HEK293 (cell line): ENCODE measurements around the gene TMEM37.

Experiments
- CTCF ChIA-PET: fragments of 350-600 bp; formaldehyde crosslinking; extraction: SDS; loops from one replicate; lab custom pipeline; 2021; ENCODE audit warnings: antibody characterized with exemption; lab: Yijun Ruan, JAX
- POLR2A ChIA-PET: fragments of 300-600 bp; formaldehyde crosslinking; extraction: SDS; loops from one replicate; lab custom pipeline; 2020; ENCODE audit warnings: antibody characterized with exemption, inconsistent platforms; lab: Yijun Ruan, JAX
- H3K27ac ChIP-seq: fragments of 200-500 bp; sonication (Bioruptor generic); 2 replicates; pipeline ENCODE4 v1.5.1; 2014; ENCODE audit warnings: low read depth, low read length, control low read depth, inconsistent platforms; ENCODE audit errors: extremely low read depth
- H3K36me3 ChIP-seq, 2 experiments: fragments of 200-500 bp in 1 of 2; sonication (Bioruptor generic) in 1 of 2; 1 replicate in 1 of 2; 2 replicates in 1 of 2; pipeline ENCODE4 v1.5.1; 2014 to 2017; ENCODE audit warnings: inconsistent platforms in 2 of 2, low read length in 2 of 2; ENCODE audit not compliant: control insufficient read depth in 2 of 2, insufficient read depth in 1 of 2
- H3K4me1 ChIP-seq: fragments of 200-500 bp; sonication (Bioruptor generic); 2 replicates; pipeline ENCODE4 v1.5.1; 2014; ENCODE audit warnings: mild to moderate bottlenecking, low read length, inconsistent platforms; ENCODE audit not compliant: control insufficient read depth, insufficient read depth
- H3K4me3 ChIP-seq: 2 replicates; pipeline ENCODE4 v1.5.1; 2011; ENCODE audit warnings: low read depth, mild to moderate bottlenecking, control low read depth, low read length, moderate library complexity
- H3K9me3 ChIP-seq: fragments of 200-500 bp; sonication (Bioruptor generic); 2 replicates; pipeline ENCODE4 v1.5.1; 2014; ENCODE audit warnings: low read depth, low read length, inconsistent platforms; ENCODE audit not compliant: control insufficient read depth, insufficient read depth
- PRDM1 ChIP-seq: fragments of 450-650 bp; formaldehyde crosslinking; IDR thresholded peaks from 2 replicates; pipeline ENCODE4; 2016; ENCODE audit warnings: missing biosample characterization, missing genetic modification characterization
- PRDM10 ChIP-seq: fragments of 450-650 bp; formaldehyde crosslinking; IDR thresholded peaks from 2 replicates; pipeline ENCODE4 v1.5.1; 2016; ENCODE audit warnings: missing biosample characterization, missing genetic modification characterization
- PRDM2 ChIP-seq: fragments of 450-650 bp; formaldehyde crosslinking; IDR thresholded peaks from 2 replicates; pipeline ENCODE4 v1.5.1; 2016; ENCODE audit warnings: missing biosample characterization, missing genetic modification characterization, borderline replicate concordance
- SCRT1 ChIP-seq: fragments of 450-650 bp; formaldehyde crosslinking; IDR thresholded peaks from 2 replicates; pipeline ENCODE4 v1.5.1; 2016; ENCODE audit warnings: missing biosample characterization, missing genetic modification characterization, borderline replicate concordance
- SP7 ChIP-seq: fragments of 450-650 bp; formaldehyde crosslinking; IDR thresholded peaks from 2 replicates; pipeline ENCODE4 v1.5.1; 2016; ENCODE audit warnings: missing biosample characterization, missing genetic modification characterization
- ZBTB48 ChIP-seq: fragments of 450-650 bp; formaldehyde crosslinking; IDR thresholded peaks from 2 replicates; pipeline ENCODE4 v1.5.1; 2016; ENCODE audit warnings: missing biosample characterization, missing genetic modification characterization
- ZNF274 ChIP-seq, 2 experiments: fragments of 200-500 bp in 1 of 2; fragments of 450-650 bp in 1 of 2; sonication (Bioruptor generic) in 1 of 2; formaldehyde crosslinking in 1 of 2; IDR thresholded peaks; 2 replicates each; pipeline versions ENCODE4 v1.5.1 to v1.6.1; 2014 to 2016; ENCODE audit warnings: borderline replicate concordance in 1 of 2, inconsistent platforms in 1 of 2, low read length in 1 of 2, missing biosample characterization in 1 of 2, missing genetic modification characterization in 1 of 2
- ZNF510 ChIP-seq: fragments of 450-650 bp; formaldehyde crosslinking; IDR thresholded peaks from 2 replicates; pipeline ENCODE4 v1.5.1; 2018; ENCODE audit warnings: mild to moderate bottlenecking, missing genetic modification characterization, missing biosample characterization; ENCODE audit not compliant: insufficient replicate concordance
- TF ChIP-seq, protein P1 (sequence below): fragments of 450-650 bp; formaldehyde crosslinking; IDR thresholded peaks from 2 replicates; pipeline ENCODE4 v1.5.1; 2017; ENCODE audit warnings: missing biosample characterization, missing genetic modification characterization

The TMEM37 gene

GRCh38 chr2:119463990-119464389 lies 32.3 kb downstream of the TMEM37 start (continued):
- TF ChIP-seq PRDM2 (tag by site-specific recombination) (no peak), ZNF510 (no peak)
- TF ChIP-seq, protein P1, sequence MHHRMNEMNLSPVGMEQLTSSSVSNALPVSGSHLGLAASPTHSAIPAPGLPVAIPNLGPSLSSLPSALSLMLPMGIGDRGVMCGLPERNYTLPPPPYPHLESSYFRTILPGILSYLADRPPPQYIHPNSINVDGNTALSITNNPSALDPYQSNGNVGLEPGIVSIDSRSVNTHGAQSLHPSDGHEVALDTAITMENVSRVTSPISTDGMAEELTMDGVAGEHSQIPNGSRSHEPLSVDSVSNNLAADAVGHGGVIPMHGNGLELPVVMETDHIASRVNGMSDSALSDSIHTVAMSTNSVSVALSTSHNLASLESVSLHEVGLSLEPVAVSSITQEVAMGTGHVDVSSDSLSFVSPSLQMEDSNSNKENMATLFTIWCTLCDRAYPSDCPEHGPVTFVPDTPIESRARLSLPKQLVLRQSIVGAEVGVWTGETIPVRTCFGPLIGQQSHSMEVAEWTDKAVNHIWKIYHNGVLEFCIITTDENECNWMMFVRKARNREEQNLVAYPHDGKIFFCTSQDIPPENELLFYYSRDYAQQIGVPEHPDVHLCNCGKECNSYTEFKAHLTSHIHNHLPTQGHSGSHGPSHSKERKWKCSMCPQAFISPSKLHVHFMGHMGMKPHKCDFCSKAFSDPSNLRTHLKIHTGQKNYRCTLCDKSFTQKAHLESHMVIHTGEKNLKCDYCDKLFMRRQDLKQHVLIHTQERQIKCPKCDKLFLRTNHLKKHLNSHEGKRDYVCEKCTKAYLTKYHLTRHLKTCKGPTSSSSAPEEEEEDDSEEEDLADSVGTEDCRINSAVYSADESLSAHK, result no peak

DNA sequence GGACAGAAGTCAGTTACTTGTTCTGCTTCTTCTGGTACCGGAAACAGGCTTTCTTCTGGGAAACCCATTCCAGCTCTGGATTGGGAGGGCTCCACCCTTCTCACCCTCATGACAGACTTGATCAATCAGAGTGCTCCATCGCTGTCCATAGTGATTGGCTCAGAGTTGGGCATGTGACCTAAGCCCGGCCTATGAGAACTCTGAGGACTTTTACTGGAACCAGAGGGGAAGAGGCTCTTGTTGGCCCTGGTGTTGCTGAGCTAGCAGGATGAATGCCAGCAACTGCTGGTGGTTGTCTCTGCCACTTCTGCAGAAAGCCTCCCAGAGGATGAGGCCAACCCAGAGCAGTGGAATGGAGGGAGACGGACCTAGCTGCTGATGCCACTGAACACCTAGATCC lies 33.3 kb downstream of the TMEM37 start:
- TF ChIP-seq ZNF274 (IDR thresholded peaks at IDR 0.05; ENCODE audit: low read length), result no peak
- TF ChIP-seq ZNF274 (tag by site-specific recombination; IDR thresholded peaks at IDR 0.05; ENCODE audit: borderline replicate concordance), result no peak
- TF ChIP-seq PRDM10 (tag by site-specific recombination), result no peak
- no peak for TF ChIP-seq SCRT1 (tag by site-specific recombination)
- TF ChIP-seq PRDM1, result no peak
- CTCF ChIA-PET, result interaction anchor here (2.6 kb wide), 1 partner anchor 11 kb away, joined by 12 read pairs; no protein-coding TSS in a partner anchor
- H3K27ac ChIP-seq, result no peak overlapping the region

GRCh38 chr2:119465687-119466086 lies 34.0 kb downstream of the TMEM37 start:
- Histone ChIP-seq H3K4me1 (peaks cover 4% of the 10 kb centered on the region; the same call in 1 of the 2 replicates), H3K36me3 (no peaks in the 10 kb centered on the region), H3K9me3 (no peaks in the 10 kb centered on the region), H3K27ac (no peak overlapping the region), H3K4me3 (no peak overlapping the region)
- TF ChIP-seq SP7 (tag by site-specific recombination) (no peak), ZBTB48 (tag by site-specific recombination) (peak; percentile 63)
- CTCF ChIA-PET, result interaction anchor here (1.4 to 2.6 kb wide), 2 partner anchors 10 to 57 kb away, joined by 3 to 12 read pairs; no protein-coding TSS in a partner anchor
- POLR2A ChIA-PET, result no interaction called here

More for the DNA sequence above, 33.3 kb downstream of the TMEM37 start:
- POLR2A ChIA-PET, result no interaction called here
- H3K36me3 ChIP-seq, result no peaks in the 10 kb centered on the region
- no peaks in the 10 kb centered on the region for H3K9me3 ChIP-seq
- H3K4me1 ChIP-seq, result peaks cover 2% of the 10 kb centered on the region; the same call in 1 of the 2 replicates
- H3K4me3 ChIP-seq, result no peak overlapping the region
